Gastroesophageal sphincter (tissue), 4 donors: Measurements from ENCODE around the gene KRT82. TPM values are rescaled to one million over a fixed set of nuclear protein-coding genes. Genes with fewer than 3 reads are reported as not detected.

ENCODE experiments used
- ATAC-seq: fragments of 150-250 bp; one replicate; pipeline ENCODE4 v1.9.1; 2016; ENCODE audit warnings: mild to moderate bottlenecking, moderate library complexity
- H3K27ac ChIP-seq, 4 donors: fragments of 200-600 bp; sonication (generic) in 3 of 4; 1 replicate in 3 of 4; 2 replicates in 1 of 4; pipeline ENCODE4 v1.5.1; 2016 to 2019
- H3K27me3 ChIP-seq: fragments of 200-600 bp; sonication (generic); one replicate; pipeline ENCODE4 v1.5.1; 2019
- H3K36me3 ChIP-seq, 2 donors: fragments of 200-600 bp; sonication (generic); one replicate each; pipeline ENCODE4 v1.5.1; 2019; ENCODE audit warnings: control low read depth in 1 of 2
- H3K4me1 ChIP-seq, 3 donors: fragments of 200-600 bp; sonication (generic); 1 replicate in 2 of 3; 2 replicates in 1 of 3; pipeline ENCODE4 v1.5.1; 2016 to 2019; ENCODE audit warnings: control low read depth in 2 of 3
- H3K4me3 ChIP-seq, 2 donors: fragments of 200-600 bp; sonication (generic); one replicate each; pipeline ENCODE4 v1.5.1; 2019; ENCODE audit warnings: mild to moderate bottlenecking in 1 of 2, moderate library complexity in 1 of 2
- H3K9me3 ChIP-seq, 3 donors: fragments of 200-600 bp; sonication (generic); one replicate each; pipeline ENCODE4 v1.5.1; 2017 to 2019; ENCODE audit warnings: control low read depth in 2 of 3
- EP300 ChIP-seq: sonication (generic); formaldehyde crosslinking; IDR thresholded peaks from one replicate; pipeline ENCODE4 v1.6.1; 2017; ENCODE audit warnings: antibody characterized with exemption, mild to moderate bottlenecking
- POLR2A ChIP-seq, 2 donors: fragments of 450-650 bp; IDR thresholded peaks; one replicate each; pipeline ENCODE4 v1.6.1; 2017; ENCODE audit warnings: antibody characterized with exemption in 2 of 2, mild to moderate bottlenecking in 2 of 2, moderate library complexity in 1 of 2
- POLR2AphosphoS5 ChIP-seq: sonication (generic); formaldehyde crosslinking; IDR thresholded peaks from one replicate; pipeline ENCODE4 v1.6.1; 2017; ENCODE audit warnings: antibody characterized with exemption
- WGBS, 2 donors: methylation state at CpG; one replicate each; pipeline ENCODE4 v1.1.5; 2018; ENCODE audit warnings: low coverage in 1 of 2; 5-methylcytosine and 5-hydroxymethylcytosine counted together
- total RNA-seq, 4 donors: library from RNA; depleted of rRNA; stranded (reverse); fragments of >200 nt; gene quantifications; one replicate each; pipeline ENCODE4 v1.1.0, GENCODE V29; 2016
- TF ChIP-seq, protein P1 (sequence below), 4 experiments: fragments of 200-600 bp in 2 of 4; fragments of 450-650 bp in 2 of 4; sonication (generic) in 1 of 4; IDR thresholded peaks; one replicate each; pipeline ENCODE4 v1.5.1; 2017 to 2019; ENCODE audit warnings: antibody characterized with exemption in 4 of 4, mild to moderate bottlenecking in 2 of 4, moderate library complexity in 2 of 4

KRT82 gene
- total RNA-seq, 4 donors from 2014 or later, result not detected

DNA sequence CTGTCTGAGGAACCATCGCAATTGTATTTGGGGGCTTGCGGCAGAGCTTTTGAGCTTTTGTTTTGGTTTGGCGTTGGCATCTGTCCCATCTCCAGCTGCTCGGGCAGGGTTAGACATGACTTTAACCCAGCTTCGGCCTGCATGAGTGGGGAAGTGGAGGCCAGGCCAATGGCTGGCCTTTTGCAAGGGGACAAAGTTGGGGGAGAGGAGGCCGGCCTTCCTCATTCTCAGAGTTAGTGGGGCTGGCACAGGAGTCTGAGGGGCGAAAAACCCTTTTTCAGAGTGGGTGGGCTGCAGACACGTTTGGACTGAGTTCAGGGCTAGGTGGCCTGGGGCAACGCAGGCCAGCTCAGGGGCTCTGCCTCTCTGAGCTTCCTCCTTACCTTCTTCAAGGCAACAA lies 5.2 kb downstream of the KRT82 start:
- ATAC-seq, result no peak
- no peak overlapping the region for H3K27ac ChIP-seq
- no peak overlapping the region for H3K4me3 ChIP-seq
- no peaks in the 10 kb centered on the region for H3K36me3 ChIP-seq
- TF ChIP-seq EP300 (no peak), POLR2AphosphoS5 (no peak), POLR2A (IDR thresholded peaks at IDR 0.05) (no peak)
- TF ChIP-seq, protein P1, sequence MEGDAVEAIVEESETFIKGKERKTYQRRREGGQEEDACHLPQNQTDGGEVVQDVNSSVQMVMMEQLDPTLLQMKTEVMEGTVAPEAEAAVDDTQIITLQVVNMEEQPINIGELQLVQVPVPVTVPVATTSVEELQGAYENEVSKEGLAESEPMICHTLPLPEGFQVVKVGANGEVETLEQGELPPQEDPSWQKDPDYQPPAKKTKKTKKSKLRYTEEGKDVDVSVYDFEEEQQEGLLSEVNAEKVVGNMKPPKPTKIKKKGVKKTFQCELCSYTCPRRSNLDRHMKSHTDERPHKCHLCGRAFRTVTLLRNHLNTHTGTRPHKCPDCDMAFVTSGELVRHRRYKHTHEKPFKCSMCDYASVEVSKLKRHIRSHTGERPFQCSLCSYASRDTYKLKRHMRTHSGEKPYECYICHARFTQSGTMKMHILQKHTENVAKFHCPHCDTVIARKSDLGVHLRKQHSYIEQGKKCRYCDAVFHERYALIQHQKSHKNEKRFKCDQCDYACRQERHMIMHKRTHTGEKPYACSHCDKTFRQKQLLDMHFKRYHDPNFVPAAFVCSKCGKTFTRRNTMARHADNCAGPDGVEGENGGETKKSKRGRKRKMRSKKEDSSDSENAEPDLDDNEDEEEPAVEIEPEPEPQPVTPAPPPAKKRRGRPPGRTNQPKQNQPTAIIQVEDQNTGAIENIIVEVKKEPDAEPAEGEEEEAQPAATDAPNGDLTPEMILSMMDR (IDR thresholded peaks at IDR 0.05), result no peak
- H3K9me3 ChIP-seq, result no peaks in the 10 kb centered on the region
- H3K4me1 ChIP-seq, result no peaks in the 10 kb centered on the region
- H3K27me3 ChIP-seq, result peaks cover 27% of the 10 kb centered on the region
- WGBS, 2 donors, result no CpG with 5 or more reads among the region's 9 CpGs

DNA sequence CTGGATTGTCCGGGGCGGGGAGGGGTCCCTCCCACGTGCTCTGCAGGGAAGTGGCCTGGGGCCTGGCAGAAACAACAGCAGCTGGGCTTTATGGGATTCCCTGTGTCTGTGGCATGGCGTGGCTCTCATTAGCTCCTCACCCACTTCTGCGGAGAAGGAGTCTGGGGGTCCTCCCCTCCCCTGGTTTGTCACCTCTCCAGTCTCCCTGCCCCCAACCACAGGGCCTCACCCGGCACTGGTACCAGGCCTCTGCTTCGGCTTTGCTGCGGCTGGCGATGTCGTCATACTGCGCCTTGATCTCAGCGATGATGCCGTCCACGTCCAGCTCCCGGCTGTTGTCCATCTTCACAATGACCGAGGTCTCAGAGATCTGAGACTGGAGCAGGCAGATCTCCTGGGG lies 6.4 kb downstream of the KRT82 start:
- H3K4me3 ChIP-seq, result no peak overlapping the region
- TF ChIP-seq POLR2A (IDR thresholded peaks at IDR 0.05), result no peak
- TF ChIP-seq, protein P1 (IDR thresholded peaks at IDR 0.05), result no peak
- no peak for TF ChIP-seq EP300
- TF ChIP-seq POLR2AphosphoS5, result no peak
- no peaks in the 10 kb centered on the region for H3K36me3 ChIP-seq
- ATAC-seq, result no peak
- H3K9me3 ChIP-seq, result no peaks in the 10 kb centered on the region
- no peaks in the 10 kb centered on the region for H3K4me1 ChIP-seq
- peaks cover 34% of the 10 kb centered on the region for H3K27me3 ChIP-seq
- no CpG with 5 or more reads among the region's 16 CpGs for WGBS, 2 donors
- no peak overlapping the region for H3K27ac ChIP-seq

DNA sequence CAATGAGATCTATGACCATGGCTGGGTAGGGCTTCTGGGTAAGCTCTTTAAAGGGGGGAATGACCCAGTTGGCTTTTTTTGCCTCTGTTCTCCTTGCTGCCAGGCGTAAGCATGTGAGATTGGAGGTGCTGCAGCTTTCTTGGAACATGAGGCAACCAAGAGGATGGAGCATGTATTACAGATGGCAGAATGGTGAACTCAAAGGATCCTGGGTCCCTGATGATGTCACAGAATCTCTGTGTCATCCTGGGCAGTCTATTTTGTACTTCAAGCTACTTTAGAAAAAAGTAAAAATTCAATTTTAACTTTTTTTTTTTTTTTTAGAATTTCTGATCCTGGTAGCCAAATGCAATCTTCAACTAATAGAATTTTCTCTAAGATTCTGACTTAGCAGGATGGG lies 8.0 kb downstream of the KRT82 start:
- ATAC-seq, result no peak
- H3K27me3 ChIP-seq, result peaks cover 34% of the 10 kb centered on the region
- H3K36me3 ChIP-seq, result no peaks in the 10 kb centered on the region
- H3K9me3 ChIP-seq, result no peaks in the 10 kb centered on the region
- WGBS, 2 donors, result 86% methylated on average over 1 of the region's 1 CpG; no CpG with 5 or more reads in 1 of the 2 donors
- H3K4me3 ChIP-seq, result no peak overlapping the region
- H3K4me1 ChIP-seq, result no peaks in the 10 kb centered on the region
- TF ChIP-seq, protein P1 (IDR thresholded peaks at IDR 0.05), result no peak
- TF ChIP-seq EP300 (no peak), POLR2A (IDR thresholded peaks at IDR 0.05) (no peak), POLR2AphosphoS5 (no peak)
- no peak overlapping the region for H3K27ac ChIP-seq

DNA sequence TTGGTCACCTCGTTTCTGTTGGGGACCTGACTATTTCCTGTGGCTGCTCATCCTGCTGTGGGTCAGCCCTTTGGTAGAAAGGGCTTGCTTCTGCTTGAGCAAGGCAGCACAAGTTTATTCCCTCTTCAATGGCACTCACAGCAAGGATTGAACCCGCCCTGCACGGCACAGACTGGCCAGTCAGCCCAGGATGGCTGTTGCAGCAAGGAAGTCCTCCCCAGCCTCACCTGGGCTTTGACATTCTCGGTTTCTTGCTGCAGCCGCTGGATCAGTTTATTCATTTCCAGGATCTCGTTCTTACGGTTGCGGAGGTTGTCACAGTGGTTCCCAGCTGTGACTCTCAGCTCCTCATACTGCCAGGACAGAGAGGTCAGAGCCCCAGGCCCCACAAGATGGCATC lies 9.5 kb downstream of the KRT82 start:
- H3K27ac ChIP-seq, result no peak overlapping the region

More for the DNA sequence above, 9.5 kb downstream of the KRT82 start:
- 80 to 92% methylated on average over 1 to 5 of the region's 8 CpGs for WGBS, 2 donors
- peaks cover 0 to 3% (median 0%) of the 10 kb centered on the region in 3 donors for H3K4me1 ChIP-seq
- no peak overlapping the region for H3K4me3 ChIP-seq
- no peaks in the 10 kb centered on the region for H3K36me3 ChIP-seq
- TF ChIP-seq POLR2A (IDR thresholded peaks at IDR 0.05) (no peak), POLR2AphosphoS5 (no peak), EP300 (no peak)
- TF ChIP-seq, protein P1 (IDR thresholded peaks at IDR 0.05), result no peak
- no peak for ATAC-seq
- no peaks in the 10 kb centered on the region for H3K9me3 ChIP-seq
- H3K27me3 ChIP-seq, result peaks cover 34% of the 10 kb centered on the region
